Raji (cell line): ENCODE data around the gene PCNX2.

Experiments used
- POLR2A ChIP-seq: IDR thresholded peaks from 2 replicates; pipeline ENCODE4 v1.6.1; 2011; ENCODE audit warnings: low read depth, low read length, control low read depth; ENCODE audit not compliant: insufficient read depth

The PCNX2 gene

DNA sequence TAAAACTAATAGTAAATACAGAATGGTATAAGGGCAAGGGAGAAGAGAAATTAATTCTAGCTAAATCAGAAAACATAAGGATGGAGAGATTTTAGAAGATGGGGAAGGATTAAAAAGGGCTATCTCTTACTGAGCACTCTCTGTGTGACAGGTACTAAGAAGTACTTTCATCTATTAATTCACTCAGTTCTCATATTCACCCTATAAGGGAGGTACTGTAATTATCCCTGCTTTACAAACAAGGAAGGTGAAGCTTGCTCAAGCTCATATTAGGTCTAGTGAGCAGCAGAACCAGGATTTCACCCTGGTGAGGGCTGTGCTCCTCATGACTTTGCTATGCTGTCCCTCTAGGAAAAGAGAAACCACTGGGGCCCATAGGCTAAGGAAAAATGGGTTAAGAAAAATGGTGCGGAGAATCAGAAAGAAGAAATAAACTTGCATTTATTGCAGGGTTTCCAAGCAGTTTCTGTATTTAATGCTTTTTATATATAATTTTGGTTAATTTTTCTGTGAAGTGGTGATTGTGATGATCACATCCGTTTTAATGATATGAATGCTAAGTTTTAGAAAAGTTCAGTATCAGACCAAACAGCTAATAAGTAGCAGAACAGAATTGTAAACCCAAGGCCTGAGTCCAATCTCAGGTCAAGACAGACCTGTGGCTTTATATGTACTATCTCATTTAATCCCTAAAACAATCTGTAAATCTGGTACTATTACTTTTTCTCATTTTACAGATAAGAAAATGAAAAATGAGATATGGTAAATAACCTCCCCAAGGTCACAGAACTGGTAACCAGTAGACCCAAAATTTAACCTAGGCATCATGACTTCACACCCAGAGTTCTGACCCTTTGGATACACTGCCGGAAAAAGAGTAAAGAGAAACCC is 1.7 kb downstream of the PCNX2 start:
- TF ChIP-seq POLR2A = no peak

DNA sequence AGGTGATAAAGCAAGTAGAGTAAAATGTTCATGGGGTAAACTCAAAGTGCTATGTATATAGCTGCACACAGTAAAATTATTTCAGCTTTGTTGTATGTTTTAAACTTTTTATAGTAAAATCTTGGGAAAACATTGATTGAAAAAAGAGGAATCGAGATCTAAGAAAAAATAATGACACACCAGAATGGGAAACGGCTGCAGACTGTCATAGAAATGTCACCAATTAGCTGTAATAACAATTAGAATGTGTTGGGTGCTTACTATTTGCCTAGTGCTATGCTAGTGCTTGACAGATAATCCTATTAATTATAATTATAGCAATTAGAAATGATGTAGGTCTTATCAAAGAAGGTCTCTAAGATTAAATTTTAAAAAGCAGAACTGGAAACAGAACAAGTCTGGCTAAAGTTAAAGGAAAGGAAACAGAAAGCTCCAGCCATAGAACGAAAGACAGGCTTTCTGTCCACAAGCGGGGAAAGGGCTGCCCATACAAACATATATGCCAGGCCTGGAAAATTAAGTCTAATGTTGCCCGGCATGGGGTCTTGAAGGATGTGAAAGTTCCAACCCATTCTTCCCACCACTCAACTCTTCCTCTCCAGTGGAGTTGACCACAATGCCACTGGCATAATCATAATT is 5.0 kb downstream of the PCNX2 start:
- no peak for TF ChIP-seq POLR2A

DNA sequence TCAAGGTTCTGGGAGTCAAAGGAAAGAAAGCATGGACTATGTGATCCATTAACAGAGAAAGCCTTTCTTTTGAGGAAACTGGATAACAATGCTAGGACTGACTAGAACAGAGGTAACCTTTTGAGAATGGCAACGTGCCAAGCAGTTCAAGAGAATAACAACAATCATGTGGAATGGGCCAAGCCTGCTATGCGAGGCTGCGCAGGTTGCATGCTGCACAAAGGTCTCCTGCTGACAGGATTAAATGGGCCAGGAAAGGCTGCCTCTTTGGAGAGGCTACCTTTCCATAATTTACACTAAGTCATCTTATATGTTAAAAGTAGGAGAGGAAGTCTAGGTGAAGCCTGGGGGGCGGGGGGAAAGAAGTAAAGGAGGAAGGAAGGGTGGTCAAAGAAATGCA is 5.8 kb downstream of the PCNX2 start:
- TF ChIP-seq POLR2A = no peak

DNA sequence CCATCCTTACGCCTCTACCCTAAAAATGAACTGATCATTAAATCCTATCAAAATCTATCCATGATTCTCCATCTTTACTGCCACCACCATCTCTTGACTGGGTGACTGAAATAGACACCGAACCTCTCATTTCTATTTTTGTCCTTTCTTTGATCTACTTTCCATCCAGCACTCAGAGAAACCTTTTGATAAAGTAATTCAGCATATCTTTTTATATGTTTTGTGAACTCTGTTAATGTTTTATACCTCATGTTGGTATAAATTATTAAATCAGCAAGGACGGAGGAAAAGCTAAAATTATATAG is 13.0 kb downstream of the PCNX2 start:
- TF ChIP-seq POLR2A = no peak

DNA sequence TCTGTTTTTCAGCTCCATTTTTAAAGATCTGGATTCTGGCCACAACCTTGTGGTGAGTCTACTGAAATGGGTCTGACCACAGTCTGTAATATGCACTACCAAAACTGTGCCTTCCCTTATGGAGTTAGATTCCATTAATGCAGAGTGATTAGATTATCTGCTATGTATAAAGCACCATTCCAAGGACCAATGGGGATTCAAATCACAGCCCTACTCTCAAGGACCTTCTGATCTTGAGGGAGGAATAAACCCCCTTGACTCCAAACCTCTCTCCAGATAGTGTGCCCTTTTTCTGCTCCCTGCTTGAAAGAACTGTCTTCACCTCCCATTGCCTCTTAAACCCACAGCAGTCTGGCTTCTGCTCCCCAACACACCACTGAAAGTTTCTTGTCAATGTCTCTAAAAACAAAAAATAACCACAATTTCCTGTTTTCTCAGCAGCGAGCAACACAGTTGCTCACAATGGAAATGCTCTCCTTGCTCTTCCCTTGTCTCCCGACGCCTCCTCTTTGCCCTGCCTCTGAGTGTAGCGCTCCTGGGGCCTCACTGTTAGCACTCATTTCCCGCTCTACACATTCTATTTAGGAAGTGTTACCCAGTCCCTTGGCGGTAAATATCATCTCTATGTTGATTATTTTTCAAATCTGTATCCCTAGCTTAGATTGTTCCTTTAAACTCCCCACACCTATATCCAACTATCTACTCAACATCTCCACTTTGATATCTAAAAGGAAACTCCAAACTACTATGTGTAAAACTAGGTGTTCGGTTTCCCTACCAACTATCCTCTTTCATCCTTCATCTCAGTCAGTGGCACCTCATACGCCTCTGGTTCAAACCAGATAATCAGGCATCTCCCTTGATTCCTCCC is 13.6 kb downstream of the PCNX2 start:
- no peak for TF ChIP-seq POLR2A

DNA sequence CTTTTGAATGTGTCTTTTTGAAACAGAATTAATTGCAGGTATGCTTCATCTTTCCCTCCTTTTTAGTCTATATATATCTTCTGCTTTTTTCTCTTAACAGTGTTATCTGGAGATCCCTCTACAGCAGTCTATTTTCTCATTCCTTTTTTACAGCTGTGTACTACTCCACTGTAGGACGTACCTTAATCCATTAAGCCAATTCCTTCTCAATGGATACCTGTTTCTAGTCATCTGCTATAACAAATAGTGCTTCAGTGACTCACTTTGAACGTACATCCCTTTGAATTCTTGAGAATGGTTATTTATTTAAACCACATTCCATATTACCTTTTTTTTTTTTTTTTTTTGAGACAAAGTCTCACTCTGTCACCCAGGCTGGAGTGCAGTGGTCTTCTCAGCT is 15.6 kb downstream of the PCNX2 start:
- no peak for TF ChIP-seq POLR2A

DNA sequence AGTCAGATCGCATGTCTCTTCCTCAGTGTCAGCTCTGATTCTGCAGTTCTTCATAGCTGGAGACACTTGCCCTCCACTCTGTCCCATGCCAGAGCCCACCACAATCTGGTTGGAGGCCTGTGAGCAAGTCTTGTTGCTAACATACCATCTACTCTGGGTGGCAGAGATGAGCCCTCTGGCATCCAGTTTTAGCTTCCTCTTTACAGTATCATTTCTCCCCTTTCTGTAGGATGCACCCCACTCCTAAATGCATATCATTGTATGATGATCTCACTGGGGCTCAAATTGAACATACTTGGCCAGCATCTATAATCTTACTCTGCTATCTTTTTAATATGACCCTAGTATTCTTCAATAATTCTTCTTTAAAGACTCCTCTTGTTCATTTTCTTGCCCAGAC is 16.9 kb downstream of the PCNX2 start:
- TF ChIP-seq POLR2A = no peak

DNA sequence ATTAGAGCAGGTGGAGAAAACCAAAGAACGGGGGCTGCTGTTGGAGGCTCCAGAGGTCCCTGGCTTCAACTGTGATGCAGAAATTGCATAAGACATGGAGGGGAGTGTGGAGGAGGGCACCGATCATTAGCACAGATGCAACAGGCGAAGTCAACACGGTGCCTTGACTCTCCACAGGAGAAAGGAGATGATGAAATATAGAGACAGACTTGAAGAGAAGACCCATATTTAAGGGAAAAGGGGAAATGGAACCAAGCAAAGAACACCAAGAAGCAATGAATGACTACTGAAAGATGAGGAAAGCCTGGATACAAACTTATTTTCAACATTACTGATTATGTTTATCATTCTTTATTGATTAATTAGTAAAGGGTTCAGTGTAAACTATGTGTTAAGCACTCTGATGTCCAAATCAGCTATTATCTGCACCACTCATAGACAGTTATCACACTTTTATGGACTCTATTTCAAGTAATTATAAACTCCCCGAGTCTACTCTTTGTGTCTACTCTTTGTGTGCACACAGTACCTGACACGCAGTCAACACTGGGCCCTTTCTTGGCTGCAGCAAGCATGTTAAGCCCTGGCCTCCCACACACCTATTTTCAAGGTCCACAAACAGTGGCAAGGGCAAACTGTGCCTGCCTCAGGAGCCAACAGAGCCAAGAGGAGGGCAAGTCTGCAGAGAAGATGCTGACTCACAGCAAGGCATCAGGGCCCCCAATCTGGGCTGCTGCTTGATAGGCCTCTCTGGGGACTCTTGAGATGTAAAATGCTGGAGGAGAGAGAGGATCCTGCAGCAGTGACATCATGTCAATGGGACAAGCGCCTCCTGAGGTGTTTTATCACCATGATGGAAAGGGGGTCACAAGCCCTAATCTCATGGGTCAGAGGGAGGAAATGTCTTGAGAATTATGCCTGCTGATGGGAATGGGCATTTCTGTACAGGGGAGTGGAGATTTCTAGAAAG is 17.6 kb downstream of the PCNX2 start:
- TF ChIP-seq POLR2A = no peak

DNA sequence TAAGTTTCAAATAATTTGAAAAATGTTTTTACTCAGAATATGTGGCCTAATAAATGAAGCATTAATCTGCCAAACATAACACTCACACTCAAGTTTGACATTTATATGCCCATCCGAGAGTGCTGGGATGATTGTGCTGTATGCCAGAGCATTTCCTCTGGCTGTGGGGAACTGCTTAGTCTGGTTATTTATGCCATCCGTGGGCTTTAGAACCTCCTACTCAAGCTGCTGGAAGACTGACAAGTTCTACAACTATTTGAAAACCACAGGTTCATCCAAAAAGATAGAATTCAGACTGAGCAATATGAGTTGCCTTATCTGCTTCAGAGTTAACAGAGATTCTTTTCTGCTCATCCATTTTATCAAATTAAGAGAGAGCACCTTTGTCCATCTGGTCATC is 25.9 kb downstream of the PCNX2 start:
- no peak for TF ChIP-seq POLR2A

DNA sequence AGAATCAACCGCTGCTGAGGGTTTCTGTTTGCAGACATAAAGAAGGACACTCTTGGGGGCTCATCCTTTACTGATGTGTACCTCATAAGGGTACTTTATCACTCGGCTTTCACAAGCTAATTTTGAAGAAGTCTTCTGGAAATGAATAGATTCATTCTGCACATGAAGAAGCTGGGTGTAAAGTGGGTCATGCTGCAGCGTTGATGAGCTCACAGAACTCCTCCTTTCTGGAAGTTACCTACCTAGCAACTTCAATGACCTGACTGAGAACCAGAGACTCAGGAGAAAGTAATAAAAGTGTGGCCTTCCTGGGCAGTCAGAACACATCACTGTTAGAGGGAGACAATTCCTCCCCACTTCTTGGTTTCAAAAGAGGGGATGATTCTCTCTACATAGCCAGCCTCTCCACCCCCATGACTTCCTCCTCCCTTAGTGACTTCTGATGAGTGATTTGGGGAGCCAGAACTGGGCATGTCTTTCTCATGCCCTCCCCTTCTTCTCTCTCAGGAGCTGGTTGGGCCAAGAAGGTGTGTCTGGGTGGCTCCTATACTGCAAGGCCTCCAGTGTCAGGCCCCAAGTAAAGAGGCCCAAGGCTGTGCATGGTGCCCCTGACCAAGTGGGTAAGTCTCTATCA is 27.0 kb downstream of the PCNX2 start:
- no peak for TF ChIP-seq POLR2A

DNA sequence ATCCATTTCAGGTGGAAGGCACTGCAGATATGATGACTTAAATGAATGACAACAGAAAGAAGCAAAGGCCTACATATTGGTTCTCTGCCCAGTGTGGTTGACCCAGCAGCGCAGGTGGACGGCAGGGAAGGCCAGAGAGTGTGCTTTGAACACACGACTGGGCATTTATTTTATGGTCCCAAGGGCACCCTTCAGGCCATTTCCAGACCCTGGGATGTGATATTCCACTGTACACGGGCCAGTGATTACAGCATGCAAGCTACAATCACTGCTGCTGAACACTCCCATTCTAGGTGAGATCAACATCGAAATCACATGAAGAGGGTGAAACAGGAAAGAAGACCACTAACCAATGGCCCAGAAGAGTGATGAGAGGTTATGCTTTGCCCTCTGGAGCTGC is 33.8 kb downstream of the PCNX2 start:
- no peak for TF ChIP-seq POLR2A

DNA sequence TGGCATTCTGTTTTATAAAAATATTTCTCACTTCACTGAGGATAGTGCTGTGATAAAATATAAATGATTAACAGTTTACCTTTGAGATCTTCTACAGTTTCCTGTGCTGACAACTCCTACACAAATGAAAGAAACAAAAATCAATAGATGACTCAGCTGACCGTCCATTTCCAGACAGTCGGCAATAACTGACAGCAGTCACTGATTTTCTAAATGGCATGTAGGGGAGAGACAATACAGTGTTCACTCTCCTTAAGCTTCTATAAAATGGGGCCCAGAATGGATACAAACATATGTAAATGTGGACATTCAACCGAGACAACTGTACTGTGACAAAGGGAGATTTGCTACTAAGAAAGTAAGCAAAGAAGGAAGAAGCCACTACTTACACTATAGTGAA is 34.3 kb downstream of the PCNX2 start:
- no peak for TF ChIP-seq POLR2A

DNA sequence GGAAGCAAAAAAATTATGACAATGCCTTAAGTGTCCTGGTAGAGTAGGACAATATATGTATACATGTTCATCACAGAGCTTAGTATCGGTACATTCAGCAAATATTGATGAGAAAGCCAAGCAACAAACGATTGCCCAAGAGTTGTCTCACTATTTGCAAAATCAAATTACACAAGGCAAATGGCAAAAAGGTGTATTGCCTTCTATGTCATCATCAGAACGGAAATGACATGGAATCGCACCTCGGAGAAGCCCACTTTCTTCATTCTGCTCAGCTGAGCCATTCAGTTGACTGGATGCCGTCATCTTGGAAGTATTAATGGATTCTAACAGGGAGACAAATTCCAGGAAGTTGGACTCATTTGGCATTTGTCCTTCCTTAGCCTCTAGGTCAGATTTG is 37.7 kb downstream of the PCNX2 start:
- no peak for TF ChIP-seq POLR2A

DNA sequence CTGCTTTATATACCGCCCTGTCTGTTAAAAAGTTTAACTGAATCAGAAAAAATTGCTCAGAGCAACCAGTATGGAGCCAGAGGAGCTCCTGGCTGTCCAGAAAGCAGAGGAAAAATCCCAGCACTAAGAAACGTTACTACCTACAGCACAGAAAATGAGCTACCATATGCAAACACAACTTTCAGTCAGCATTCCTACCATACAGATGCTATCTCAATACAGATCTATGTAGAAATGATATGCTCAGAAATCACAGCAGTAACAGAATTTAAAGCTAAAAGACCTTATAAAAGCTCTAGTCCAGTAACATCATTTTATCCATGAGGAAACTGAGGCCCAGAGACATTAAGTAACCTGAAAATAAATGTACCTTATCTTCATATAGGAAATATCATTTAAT is 38.7 kb downstream of the PCNX2 start:
- TF ChIP-seq POLR2A = no peak

DNA sequence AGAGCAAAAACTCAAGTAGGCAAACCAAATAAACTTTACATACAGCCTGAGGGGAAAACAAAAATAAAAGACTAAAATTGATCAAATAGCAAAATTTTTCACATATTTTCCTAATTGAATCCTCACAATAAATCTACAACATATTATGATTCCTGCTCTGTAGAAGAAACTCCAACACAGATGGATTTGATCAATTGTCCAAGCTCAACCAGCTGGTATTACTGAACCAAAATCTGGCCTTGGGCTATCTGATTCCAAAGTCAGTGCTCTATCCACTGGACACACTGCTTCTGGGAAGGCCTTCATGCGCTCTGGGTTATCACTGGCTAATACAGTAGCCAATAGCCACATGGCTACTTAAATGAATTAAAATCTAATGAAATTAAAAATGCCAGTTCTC is 39.3 kb downstream of the PCNX2 start:
- no peak for TF ChIP-seq POLR2A

DNA sequence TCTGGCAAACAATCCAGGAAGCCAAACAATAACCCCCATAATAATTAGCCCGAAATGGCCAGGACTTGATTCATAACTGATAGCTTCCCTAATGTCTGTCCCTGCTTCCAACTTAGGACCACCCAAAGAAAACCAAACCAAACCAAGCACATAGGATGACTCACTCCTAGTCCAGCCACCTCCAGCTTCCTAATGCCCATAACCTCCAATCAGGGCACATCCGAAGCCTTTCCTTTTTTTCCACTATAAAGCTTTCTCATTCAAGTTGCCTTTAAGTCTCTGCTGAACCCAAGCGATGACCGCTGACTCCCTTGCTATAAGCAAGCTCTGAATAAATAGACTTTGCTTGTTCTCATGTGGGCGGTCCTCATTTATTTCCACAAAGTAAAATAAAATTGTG is 40.4 kb downstream of the PCNX2 start:
- TF ChIP-seq POLR2A = no peak
